Suprapubic skin (tissue), 3 donors: ENCODE data around the gene NLRP13.

Experiments
- EP300 ChIP-seq: sonication (generic); formaldehyde crosslinking; IDR thresholded peaks from one replicate; pipeline ENCODE4 v1.6.1; 2017; ENCODE audit warnings: antibody characterized with exemption
- POLR2A ChIP-seq, 2 donors: fragments of 450-650 bp; IDR thresholded peaks; one replicate each; pipeline ENCODE4 v1.6.1; 2017; ENCODE audit warnings: antibody characterized with exemption in 2 of 2, mild to moderate bottlenecking in 2 of 2, moderate library complexity in 2 of 2
- TF ChIP-seq, protein P1 (sequence below), 2 donors: fragments of 200-600 bp in 1 of 2; fragments of 450-650 bp in 1 of 2; sonication (generic) in 1 of 2; IDR thresholded peaks; one replicate each; pipeline ENCODE4 v1.5.1; 2016 to 2019; ENCODE audit warnings: antibody characterized with exemption in 2 of 2, mild to moderate bottlenecking in 1 of 2, moderate library complexity in 1 of 2

DNA sequence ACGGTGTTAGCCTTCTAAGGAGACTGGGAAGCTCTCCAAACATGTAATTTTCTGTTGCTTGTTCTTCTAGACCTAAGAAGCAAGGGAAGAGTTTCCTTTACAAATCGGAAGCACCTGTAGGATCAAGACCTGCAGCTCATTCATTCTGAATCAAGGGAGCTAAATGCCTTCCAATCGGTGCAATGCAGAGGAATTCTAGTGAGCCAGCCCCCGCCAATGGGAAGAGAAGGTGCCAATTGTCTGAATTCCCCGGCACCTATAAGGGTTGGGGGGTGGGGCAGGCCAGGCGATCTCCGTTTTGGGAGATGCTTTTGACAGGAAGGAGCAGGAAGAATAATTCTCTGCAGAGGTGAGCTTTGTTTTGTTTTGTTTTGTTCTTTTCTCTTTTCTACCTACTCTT lies 7.1 kb upstream of the NLRP13 start:
- TF ChIP-seq, protein P1, sequence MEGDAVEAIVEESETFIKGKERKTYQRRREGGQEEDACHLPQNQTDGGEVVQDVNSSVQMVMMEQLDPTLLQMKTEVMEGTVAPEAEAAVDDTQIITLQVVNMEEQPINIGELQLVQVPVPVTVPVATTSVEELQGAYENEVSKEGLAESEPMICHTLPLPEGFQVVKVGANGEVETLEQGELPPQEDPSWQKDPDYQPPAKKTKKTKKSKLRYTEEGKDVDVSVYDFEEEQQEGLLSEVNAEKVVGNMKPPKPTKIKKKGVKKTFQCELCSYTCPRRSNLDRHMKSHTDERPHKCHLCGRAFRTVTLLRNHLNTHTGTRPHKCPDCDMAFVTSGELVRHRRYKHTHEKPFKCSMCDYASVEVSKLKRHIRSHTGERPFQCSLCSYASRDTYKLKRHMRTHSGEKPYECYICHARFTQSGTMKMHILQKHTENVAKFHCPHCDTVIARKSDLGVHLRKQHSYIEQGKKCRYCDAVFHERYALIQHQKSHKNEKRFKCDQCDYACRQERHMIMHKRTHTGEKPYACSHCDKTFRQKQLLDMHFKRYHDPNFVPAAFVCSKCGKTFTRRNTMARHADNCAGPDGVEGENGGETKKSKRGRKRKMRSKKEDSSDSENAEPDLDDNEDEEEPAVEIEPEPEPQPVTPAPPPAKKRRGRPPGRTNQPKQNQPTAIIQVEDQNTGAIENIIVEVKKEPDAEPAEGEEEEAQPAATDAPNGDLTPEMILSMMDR (IDR thresholded peaks at IDR 0.05), result no peak
- TF ChIP-seq EP300 (no peak), POLR2A (IDR thresholded peaks at IDR 0.05) (no peak)
